H4 (cell line): ENCODE data around the gene SGCA. TPM values are rescaled to one million over a fixed set of nuclear protein-coding genes. Genes with fewer than 3 reads are reported as not detected.

Source experiments
- DNase-seq: peaks from one replicate; pipeline ENCODE4 v3.0.0-alpha.2; 2015; ENCODE audit warnings: low spot score
- total RNA-seq: library from RNA; depleted of rRNA; stranded (reverse); fragments of >200 nt; shearing (Covaris generic); gene quantifications from 2 replicates; pipeline ENCODE4 v1.2.3, GENCODE V29; 2014

The SGCA gene
- total RNA-seq, 1 experiment from 2014 or later: 0.45 TPM

- DNase-seq: no peak
Measured at GRCh38 chr17:50149091-50149416, 16.8 kb upstream of the SGCA start.

GRCh38 chr17:50149417-50150353 lies 16.1 kb upstream of the SGCA start:
- DNase-seq: peak; percentile 38

GRCh38 chr17:50150354-50151040 lies 15.3 kb upstream of the SGCA start, which contains the start of gene PPP1R9B:
PPP1R9B (minus strand) TSS chr17:50150677; CDS start chr17:50150513, 164 bp downstream.
- DNase-seq: no peak

GRCh38 chr17:50151041-50151936 lies 14.5 kb upstream of the SGCA start:
- DNase-seq: peak; percentile 89

GRCh38 chr17:50151937-50152547 lies 13.8 kb upstream of the SGCA start:
- DNase-seq: peak; percentile 96

- no peak for DNase-seq
Measured at GRCh38 chr17:50152736-50153135, 13.1 kb upstream of the SGCA start.

- DNase-seq: peak; percentile 53
Measured at GRCh38 chr17:50153650-50154575, 11.9 kb upstream of the SGCA start.

GRCh38 chr17:50154604-50155003 lies 11.2 kb upstream of the SGCA start:
- no peak for DNase-seq

GRCh38 chr17:50155115-50155819 lies 10.5 kb upstream of the SGCA start:
- DNase-seq: no peak

GRCh38 chr17:50157891-50158290 lies 7.9 kb upstream of the SGCA start:
- DNase-seq: no peak

GRCh38 chr17:50161023-50161910 lies 4.5 kb upstream of the SGCA start:
- peak; percentile 93 for DNase-seq

GRCh38 chr17:50161911-50162288 lies 3.9 kb upstream of the SGCA start:
- no peak for DNase-seq

- no peak for DNase-seq
Measured at GRCh38 chr17:50162466-50163254, 3.1 kb upstream of the SGCA start.

- no peak for DNase-seq
Measured at GRCh38 chr17:50163843-50164696, 1.7 kb upstream of the SGCA start.

- no peak for DNase-seq
Measured at GRCh38 chr17:50164697-50164988, 1.2 kb upstream of the SGCA start.

GRCh38 chr17:50165066-50165465 lies 739 bp upstream of the SGCA start:
- DNase-seq: no peak

GRCh38 chr17:50165466-50165865 lies 339 bp upstream of the SGCA start:
- DNase-seq: no peak
